Choroid plexus epithelial cell (primary cell): ENCODE results near the gene EARS2.

Source experiments
- DNase-seq: peaks from one replicate; pipeline ENCODE4 v3.0.0-alpha.2; 2010; ENCODE audit warnings: low read depth
- H3K4me3 ChIP-seq: 2 replicates; pipeline ENCODE4 v1.5.1; 2011; ENCODE audit warnings: low read depth, mild to moderate bottlenecking, control low read depth, low read length, moderate library complexity
- TF ChIP-seq, protein P1 (sequence below): conservative IDR thresholded peaks from 2 replicates; pipeline ENCODE4 v1.5.1; 2011; ENCODE audit warnings: low read depth, mild to moderate bottlenecking, control low read depth, inconsistent platforms, low read length, moderate library complexity

EARS2 gene

DNA sequence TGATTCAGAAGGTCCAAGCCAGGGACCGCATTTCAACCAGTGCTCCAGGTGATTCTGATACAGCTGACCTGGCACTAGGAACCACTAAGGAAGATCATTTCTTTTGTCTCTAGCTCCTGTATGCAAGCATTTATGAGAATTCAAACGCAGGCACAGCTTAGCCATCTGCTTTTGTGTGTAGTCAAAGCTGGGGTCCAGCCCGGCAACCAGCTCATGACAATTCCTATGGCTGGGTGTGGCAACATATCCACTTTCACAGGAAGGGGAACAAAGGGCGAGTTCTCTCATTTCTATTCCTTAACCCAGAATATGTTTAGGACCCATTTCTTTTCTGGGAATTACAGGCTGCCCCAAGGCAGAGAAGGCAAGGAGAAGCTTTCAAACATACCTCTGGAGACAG lies 76.9 kb downstream of the EARS2 start:
- no peak overlapping the region for H3K4me3 ChIP-seq
- DNase-seq, result no peak
- TF ChIP-seq, protein P1, sequence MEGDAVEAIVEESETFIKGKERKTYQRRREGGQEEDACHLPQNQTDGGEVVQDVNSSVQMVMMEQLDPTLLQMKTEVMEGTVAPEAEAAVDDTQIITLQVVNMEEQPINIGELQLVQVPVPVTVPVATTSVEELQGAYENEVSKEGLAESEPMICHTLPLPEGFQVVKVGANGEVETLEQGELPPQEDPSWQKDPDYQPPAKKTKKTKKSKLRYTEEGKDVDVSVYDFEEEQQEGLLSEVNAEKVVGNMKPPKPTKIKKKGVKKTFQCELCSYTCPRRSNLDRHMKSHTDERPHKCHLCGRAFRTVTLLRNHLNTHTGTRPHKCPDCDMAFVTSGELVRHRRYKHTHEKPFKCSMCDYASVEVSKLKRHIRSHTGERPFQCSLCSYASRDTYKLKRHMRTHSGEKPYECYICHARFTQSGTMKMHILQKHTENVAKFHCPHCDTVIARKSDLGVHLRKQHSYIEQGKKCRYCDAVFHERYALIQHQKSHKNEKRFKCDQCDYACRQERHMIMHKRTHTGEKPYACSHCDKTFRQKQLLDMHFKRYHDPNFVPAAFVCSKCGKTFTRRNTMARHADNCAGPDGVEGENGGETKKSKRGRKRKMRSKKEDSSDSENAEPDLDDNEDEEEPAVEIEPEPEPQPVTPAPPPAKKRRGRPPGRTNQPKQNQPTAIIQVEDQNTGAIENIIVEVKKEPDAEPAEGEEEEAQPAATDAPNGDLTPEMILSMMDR, result no peak

DNA sequence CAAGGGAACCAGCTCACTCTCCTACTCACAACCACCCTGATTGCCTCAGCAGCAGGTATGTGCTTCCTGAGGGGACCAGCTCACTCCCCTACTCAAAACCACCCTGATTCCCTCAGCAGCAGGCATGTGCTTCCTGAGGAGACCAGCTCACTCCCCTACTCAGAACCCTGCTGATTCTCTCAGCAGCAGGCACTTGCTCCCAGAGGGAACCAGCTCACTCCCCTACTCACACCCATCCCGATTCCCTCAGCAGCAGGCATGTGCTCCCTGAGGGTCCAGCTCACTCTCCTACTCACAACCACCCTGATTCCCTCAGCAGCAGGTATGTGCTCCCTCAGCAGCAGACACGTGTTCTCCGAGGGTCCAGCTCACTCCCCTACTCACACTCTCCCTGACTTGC lies 78.0 kb downstream of the EARS2 start:
- TF ChIP-seq, protein P1, result no peak
- no peak overlapping the region for H3K4me3 ChIP-seq
- no peak for DNase-seq

DNA sequence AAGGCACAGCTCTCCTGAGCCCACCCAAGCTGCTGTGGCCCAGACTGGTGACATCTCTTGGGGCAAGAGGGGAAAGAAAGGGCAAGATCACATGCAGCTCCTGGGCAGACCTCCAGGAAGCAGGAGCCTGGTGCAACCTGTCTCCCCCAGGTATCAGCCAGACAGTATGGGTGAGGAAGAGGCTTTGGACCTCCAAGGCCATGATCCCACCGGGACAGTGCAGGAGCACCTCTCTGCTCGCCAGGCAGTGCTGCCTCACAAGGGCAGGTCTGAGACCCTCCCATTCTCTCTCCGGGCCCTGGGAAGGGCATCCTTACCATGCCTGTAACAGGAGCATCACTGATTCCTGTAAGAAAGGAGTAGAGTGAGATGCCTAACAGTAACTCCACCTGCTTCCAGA lies 78.6 kb downstream of the EARS2 start:
- DNase-seq, result no peak
- H3K4me3 ChIP-seq, result no peak overlapping the region
- TF ChIP-seq, protein P1, result no peak

DNA sequence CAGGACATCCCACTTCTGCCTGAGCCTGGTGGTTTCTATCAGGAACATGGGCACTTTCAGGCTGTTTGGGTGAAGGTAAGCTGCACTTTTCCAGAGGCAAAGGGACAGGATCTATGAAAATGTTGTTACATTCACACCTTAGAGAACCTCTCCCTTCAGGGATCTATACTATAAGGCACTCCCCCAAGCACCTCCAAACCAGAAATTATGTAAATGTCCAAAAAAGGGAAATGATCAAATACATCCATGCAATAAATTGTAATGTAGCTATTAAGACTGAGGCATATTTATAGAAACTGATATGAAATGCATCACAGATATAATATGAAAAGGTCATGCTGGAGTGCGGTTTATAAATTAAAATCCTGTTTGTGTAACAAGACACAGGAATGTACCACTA lies 80.9 kb downstream of the EARS2 start:
- no peak for DNase-seq
- TF ChIP-seq, protein P1, result no peak

More for the DNA sequence above, 80.9 kb downstream of the EARS2 start:
- H3K4me3 ChIP-seq, result no peak overlapping the region
